T-helper 1 cell (primary cell): ENCODE data around the gene SHANK2.
"Not testable (repeated sequence)": the region's sequence is repeated elsewhere in the genome, so short reads cannot be mapped to it uniquely, and the experiment has no call there.

Experiments
- DNase-seq, 5 donors: peaks; one replicate each; pipeline ENCODE4 v3.0.0-alpha.2; 2012 to 2020

The SHANK2 gene

GRCh38 chr11:71242391-71242790 lies 10.0 kb downstream of the SHANK2 start:
- DNase-seq = no peak

GRCh38 chr11:71241721-71242259 lies 10.6 kb downstream of the SHANK2 start:
- DNase-seq = no peak

GRCh38 chr11:71240865-71241691 lies 11.3 kb downstream of the SHANK2 start:
- no peak for DNase-seq

DNA sequence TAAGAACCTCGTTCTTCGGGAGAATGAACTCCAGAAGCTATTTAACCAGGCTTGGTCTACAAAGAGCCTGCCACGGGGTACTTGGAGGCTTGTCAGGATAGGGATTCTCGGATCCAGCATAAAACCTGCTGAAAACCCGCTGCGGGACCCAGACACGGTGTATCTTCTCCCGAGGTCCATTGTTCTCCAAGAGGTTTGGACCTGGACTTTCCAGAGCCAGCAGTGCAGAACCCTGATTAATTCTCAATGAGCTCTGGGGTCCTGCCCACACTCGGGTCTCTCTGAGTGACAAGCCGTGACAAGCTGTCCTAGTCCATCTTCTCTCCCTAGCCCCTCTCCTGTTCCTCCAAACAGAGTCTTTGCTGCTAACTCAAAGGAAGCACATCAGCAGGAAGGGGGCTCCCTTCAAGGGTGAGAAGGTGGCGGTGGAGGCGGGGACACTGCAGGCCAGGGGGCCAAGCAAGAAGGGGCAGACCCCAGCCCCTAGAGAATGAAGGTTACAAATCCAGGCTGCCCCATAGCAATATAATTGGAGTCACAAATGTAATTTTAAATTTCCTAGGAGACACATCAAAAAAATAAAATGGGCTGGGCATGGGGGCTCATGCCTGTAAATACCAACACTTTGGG lies 12.2 kb downstream of the SHANK2 start:
- DNase-seq = no peak

- no peak for DNase-seq
Measured at GRCh38 chr11:71239581-71239980, 12.8 kb downstream of the SHANK2 start.

DNA sequence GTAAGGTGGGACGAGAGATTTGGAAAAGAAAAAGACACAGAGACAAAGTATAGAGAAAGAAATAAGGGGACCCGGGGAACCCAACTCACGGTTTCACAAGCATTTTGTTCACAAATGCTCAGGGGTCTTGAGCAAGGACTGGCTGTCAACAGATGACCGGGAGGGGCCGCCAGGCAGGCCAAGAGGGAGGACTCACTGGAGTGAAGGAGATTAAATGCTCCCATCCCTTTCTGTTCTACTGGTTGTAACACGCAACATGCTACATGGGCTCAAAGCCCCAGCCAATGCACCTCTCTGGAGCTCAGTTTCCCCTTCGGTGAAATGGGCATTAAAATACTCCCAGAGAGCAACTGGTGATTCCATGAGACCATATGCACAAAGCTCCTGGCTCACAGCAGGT lies 13.4 kb downstream of the SHANK2 start:
- DNase-seq = no peak

- no peak for DNase-seq
Measured at GRCh38 chr11:71238285-71238875, 14.0 kb downstream of the SHANK2 start.

GRCh38 chr11:71237853-71238252 lies 14.5 kb downstream of the SHANK2 start:
- no peak for DNase-seq

GRCh38 chr11:71236836-71237475 lies 15.4 kb downstream of the SHANK2 start:
- DNase-seq = no peak

DNA sequence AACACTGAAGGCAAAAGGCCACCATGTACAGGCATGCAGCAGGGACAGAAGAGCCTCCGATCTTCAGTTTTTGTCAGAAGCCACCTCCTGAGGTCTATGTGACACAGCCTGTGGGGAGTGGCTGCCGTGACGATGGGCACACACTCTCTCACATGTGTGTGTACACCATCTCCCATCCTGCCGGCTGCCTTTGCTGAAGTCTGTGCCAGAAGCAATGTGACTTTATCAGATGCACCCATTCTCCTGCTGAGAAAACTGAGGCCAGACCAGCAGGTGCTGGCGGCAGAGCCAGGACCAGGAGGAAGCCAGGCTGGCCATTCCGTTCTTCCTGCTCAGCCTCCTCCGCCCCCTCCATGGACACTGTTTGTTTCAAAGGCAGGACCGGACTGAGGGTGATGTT lies 16.7 kb downstream of the SHANK2 start:
- DNase-seq = no peak

- not testable (repeated sequence) for DNase-seq
Measured at GRCh38 chr11:71233896-71234852, 18.2 kb downstream of the SHANK2 start.

DNA sequence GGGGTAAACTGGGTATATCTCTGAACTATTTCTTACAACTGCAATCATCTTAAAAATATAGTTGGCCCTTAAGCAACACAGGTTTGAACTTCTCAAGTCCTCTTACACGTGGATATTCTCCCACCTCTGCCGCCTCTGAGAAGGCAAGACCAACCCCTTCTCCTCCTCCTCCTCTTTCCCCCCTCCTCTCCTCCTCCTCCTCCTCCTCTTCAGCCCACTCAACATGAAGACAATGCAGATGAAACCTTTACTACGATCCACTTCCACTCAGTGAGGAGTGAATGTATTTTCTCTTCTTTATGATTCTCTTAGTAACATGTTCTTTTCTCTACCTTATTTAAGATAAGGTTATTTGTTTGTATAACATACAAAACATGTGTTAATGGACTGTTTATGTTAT lies 20.0 kb downstream of the SHANK2 start:
- DNase-seq = no peak

- no peak for DNase-seq
Measured at GRCh38 chr11:71228961-71229360, 23.4 kb downstream of the SHANK2 start.

GRCh38 chr11:71227058-71227659 lies 25.2 kb downstream of the SHANK2 start:
- no peak for DNase-seq

DNA sequence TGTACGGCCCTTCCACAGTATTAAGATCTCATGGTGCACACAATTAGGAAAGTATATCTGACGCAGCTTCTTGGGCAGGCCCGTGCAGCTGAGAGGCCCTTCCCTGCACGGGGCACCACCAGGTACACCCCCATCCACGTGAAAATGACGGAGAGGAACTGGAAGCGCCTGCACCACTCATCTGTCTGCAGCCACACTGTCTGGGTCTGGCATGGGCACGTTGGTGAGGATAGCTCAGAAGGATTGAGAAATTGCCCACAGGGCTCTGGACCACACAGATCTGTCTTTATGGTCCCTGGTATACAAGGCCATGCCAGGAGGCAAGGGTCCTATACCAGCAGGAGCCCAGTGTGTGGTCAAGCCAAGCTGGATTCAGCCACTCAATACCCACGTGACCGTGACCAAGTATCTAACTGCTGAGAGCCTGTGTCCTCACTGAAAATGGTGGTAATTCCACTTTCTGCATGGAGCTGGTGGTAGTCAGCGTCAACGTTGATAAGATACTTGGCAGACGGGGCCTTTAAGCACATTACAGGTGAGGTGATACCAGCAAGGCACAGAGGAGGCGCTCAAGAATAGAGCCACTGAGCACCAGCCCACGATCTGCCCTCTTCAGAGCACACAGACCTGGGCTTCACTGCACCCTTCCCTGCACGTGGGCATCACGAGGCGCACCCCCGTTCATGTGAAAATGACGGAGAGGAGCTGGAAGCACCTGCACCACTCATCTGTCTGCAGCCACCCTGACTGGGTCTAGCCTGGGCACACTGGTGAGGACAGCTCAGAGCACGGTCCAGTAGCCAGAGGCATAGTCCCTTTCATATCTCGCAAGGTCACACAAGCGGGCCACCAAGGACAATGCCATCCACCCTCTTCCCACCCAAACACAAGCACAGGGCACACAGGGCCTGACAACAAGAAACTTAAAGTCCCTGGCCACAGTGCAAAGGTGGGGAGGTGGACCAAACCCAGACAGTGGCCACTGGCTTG lies 28.4 kb downstream of the SHANK2 start:
- no peak for DNase-seq

GRCh38 chr11:71223081-71223405 lies 29.3 kb downstream of the SHANK2 start:
- DNase-seq = no peak

- DNase-seq = no peak
Measured at GRCh38 chr11:71222318-71223080, 29.9 kb downstream of the SHANK2 start.

- no peak for DNase-seq
Measured at GRCh38 chr11:71221821-71222220, 30.6 kb downstream of the SHANK2 start.

DNA sequence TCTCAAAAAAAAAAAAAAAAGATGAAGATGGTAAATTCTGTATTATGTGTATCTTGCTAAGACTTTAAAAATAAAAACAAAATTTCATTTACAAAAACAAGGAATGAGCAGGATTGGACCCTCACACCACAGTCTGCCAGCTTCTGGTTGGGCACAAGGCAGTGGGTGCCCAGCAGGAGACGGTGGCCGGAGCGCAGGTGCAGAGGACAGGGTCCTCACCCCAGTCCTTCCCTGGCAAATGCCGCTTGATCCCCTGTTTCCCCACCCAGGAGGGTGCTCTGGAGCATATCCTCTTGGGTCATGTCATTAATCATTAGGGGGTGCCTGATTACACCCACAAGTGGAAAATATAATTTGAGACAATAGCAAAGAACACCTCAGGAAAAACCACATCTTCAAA lies 31.2 kb downstream of the SHANK2 start:
- DNase-seq = no peak
